HepG2 (cell line): ENCODE measurements around the gene RASSF7. TPM values are rescaled to one million over a fixed set of nuclear protein-coding genes. Genes with fewer than 3 reads are reported as not detected.
A peak's percentile ranks its signal among the peaks of the same experiment; 100 is the strongest.

ENCODE experiments used
- CEBPZ ChIP-seq: IDR thresholded peaks from 2 replicates; pipeline ENCODE4 v1.6.1; 2012; ENCODE audit warnings: low read length, improper control_type of control experiment
- ELF1 ChIP-seq: sonication (generic); formaldehyde crosslinking; IDR thresholded peaks from 2 replicates; pipeline ENCODE4 v1.4.0; 2020; ENCODE audit warnings: missing genetic modification reagents
- FOSL2 ChIP-seq: sonication (generic); formaldehyde crosslinking; IDR thresholded peaks from 2 replicates; pipeline ENCODE4 v1.4.0; 2020; ENCODE audit warnings: missing genetic modification reagents
- FOXC1 ChIP-seq: sonication (generic); formaldehyde crosslinking; IDR thresholded peaks from 2 replicates; pipeline ENCODE4 v1.8.0; 2022; ENCODE audit warnings: mild to moderate bottlenecking, missing genetic modification reagents, borderline replicate concordance
- HDAC1 ChIP-seq: sonication (generic); formaldehyde crosslinking; IDR thresholded peaks from 2 replicates; pipeline ENCODE4 v1.5.1; 2020; ENCODE audit warnings: mild to moderate bottlenecking, missing genetic modification reagents
- HNRNPLL ChIP-seq: fragments of 200-400 bp; formaldehyde crosslinking; IDR thresholded peaks from 2 replicates; pipeline ENCODE4 v1.6.1; 2017; ENCODE audit warnings: mild to moderate bottlenecking, low read depth, low read length; ENCODE audit not compliant: poor library complexity, severe bottlenecking
- IKZF5 ChIP-seq: IDR thresholded peaks from 2 replicates; pipeline ENCODE4 v1.6.1; 2018; ENCODE audit warnings: missing genetic modification reagents, mild to moderate bottlenecking, missing compliant biosample characterization
- MIER2 ChIP-seq: IDR thresholded peaks from 2 replicates; pipeline ENCODE4 v1.6.1; 2016; ENCODE audit warnings: missing biosample characterization, missing genetic modification reagents
- PCBP2 ChIP-seq: fragments of 200-400 bp; formaldehyde crosslinking; optimal IDR thresholded peaks from 2 replicates; pipeline ENCODE3; 2018; ENCODE audit warnings: low read length, low read depth; ENCODE audit not compliant: poor library complexity, severe bottlenecking
- RERE ChIP-seq: IDR thresholded peaks from 2 replicates; pipeline ENCODE4 v1.6.1; 2016; ENCODE audit warnings: low read depth, missing genetic modification reagents, missing compliant biosample characterization
- RXRA ChIP-seq: sonication (generic); formaldehyde crosslinking; IDR thresholded peaks from 2 replicates; pipeline ENCODE4 v1.5.1; 2020; ENCODE audit warnings: missing genetic modification reagents
- SRSF4 ChIP-seq: fragments of 200-400 bp; formaldehyde crosslinking; IDR thresholded peaks from one replicate; pipeline ENCODE4 v1.6.1; 2018; ENCODE audit warnings: mild to moderate bottlenecking, low read depth, low read length, moderate library complexity; ENCODE audit not compliant: poor library complexity, severe bottlenecking
- ZBTB3 ChIP-seq: sonication (generic); formaldehyde crosslinking; IDR thresholded peaks from 2 replicates; pipeline ENCODE4 v1.4.0; 2020; ENCODE audit warnings: low read depth, mild to moderate bottlenecking, moderate library complexity, missing genetic modification reagents, borderline replicate concordance
- ZFP90 ChIP-seq: sonication (generic); formaldehyde crosslinking; IDR thresholded peaks from 2 replicates; pipeline ENCODE4 v1.8.0; 2022; ENCODE audit warnings: missing genetic modification reagents, mild to moderate bottlenecking, inconsistent platforms, borderline replicate concordance
- ZKSCAN8 ChIP-seq: IDR thresholded peaks from 2 replicates; pipeline ENCODE4 v1.6.1; 2016; ENCODE audit warnings: borderline replicate concordance, missing genetic modification reagents, missing compliant biosample characterization
- ZNF501 ChIP-seq: sonication (generic); formaldehyde crosslinking; IDR thresholded peaks from 2 replicates; pipeline ENCODE4 v1.5.1; 2020; ENCODE audit warnings: mild to moderate bottlenecking, moderate library complexity, missing genetic modification reagents
- ZNF543 ChIP-seq: sonication (generic); formaldehyde crosslinking; IDR thresholded peaks from 2 replicates; pipeline ENCODE4 v1.4.0; 2020; ENCODE audit warnings: mild to moderate bottlenecking, missing genetic modification reagents
- ZSCAN31 ChIP-seq: sonication (generic); formaldehyde crosslinking; IDR thresholded peaks from 2 replicates; pipeline ENCODE4 v1.5.0; 2020; ENCODE audit warnings: low read depth, mild to moderate bottlenecking, missing genetic modification reagents
- polyA plus RNA-seq, 8 experiments: library from polyadenylated mRNA; depleted of rRNA in 3 of 8; stranded (reverse) in 7 of 8; unstranded in 1 of 8; fragments of >200 nt; fragmentation: Illumina TruSeq in 4 of 8; extraction: Trizol in 4 of 8; gene quantifications; 2 replicates each; pipeline versions ENCODE4 v1.2.1 to v1.2.3, GENCODE V29; 2011 to 2016; ENCODE audit warnings: low read depth in 4 of 8, missing spikeins in 1 of 8, mixed read lengths in 1 of 8; ENCODE audit not compliant: insufficient read depth in 1 of 8
- total RNA-seq, 5 experiments: library from RNA; depleted of rRNA; stranded (reverse); fragments of >200 nt; fragmentation: Illumina TruSeq; extraction: Trizol; gene quantifications; 2 replicates each; pipeline ENCODE4 v1.2.3, GENCODE V29; 2016; ENCODE audit warnings: low read depth in 1 of 5

Gene RASSF7
- total and polyA plus RNA-seq, 2 of the 13 experiments (the other 11 are each of a cell fraction or from before 2014, with no cell fraction given) = 20.2 to 28.6 TPM

DNA sequence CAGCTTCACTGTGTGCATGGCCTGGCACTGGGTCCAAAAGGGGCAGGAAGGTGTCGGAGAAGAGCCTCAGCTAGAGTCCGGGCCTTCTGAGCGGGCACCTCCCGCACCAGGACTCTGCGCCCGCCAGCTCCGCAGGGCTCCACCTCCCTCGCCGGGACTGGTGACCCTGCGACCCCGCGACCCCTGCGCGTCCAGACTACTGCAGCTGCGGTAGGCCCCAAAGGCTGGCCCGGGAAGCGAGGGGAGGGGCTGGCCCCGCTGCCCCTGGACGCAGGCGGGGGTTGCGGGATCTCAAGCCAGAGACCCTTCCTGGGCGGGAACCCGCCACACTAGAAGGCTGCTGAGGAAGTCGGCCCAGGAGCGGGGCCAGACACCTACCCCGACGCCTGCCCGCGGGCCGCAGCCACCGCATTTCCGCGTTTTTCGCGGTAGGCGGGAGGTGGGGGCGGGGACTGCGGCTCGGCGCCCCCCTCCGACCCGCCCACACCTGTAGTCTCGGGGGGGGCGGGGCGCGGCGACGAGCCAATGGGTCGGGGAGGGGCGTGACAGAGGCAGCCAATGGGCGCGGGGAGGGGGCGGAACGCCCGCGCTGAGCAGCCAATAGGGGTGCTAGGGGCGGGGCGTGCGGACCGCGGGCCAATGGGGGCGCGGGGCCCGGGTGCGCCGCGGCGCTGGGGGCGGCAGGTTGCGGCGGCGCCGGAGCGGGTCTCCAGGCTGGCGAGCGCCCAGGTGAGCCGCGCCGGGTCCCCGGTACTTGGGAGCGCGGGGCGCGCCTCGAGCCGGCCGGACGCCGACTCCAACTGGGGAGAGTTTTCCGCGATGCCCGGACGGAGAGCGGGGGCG is at the start of gene RASSF7, which contains the start of gene LMNTD2 (continued):
- TF ChIP-seq ELF1 (CRISPR knock-in tag) = peak; percentile 91
- no peak for TF ChIP-seq SRSF4
- TF ChIP-seq CEBPZ = no peak
- TF ChIP-seq ZBTB3 (CRISPR knock-in tag) = no peak
- TF ChIP-seq RXRA = peak; percentile 81
- peak; percentile 70 for TF ChIP-seq IKZF5 (CRISPR knock-in tag)
- TF ChIP-seq MIER2 (CRISPR knock-in tag) = no peak; the same call in 1 of the 2 replicates
- peak; percentile 63 for TF ChIP-seq ZSCAN31 (CRISPR knock-in tag)
- peak; percentile 81 for TF ChIP-seq HDAC1
- no peak for TF ChIP-seq PCBP2
- peak; percentile 87 for TF ChIP-seq HNRNPLL
- peak; percentile 39; the same call in 1 of the 2 replicates for TF ChIP-seq ZKSCAN8 (CRISPR knock-in tag)
- peak; percentile 67; the same call in 1 of the 2 replicates for TF ChIP-seq FOXC1 (CRISPR knock-in tag)
- TF ChIP-seq ZNF501 = peak; percentile 86; the same call in 1 of the 2 replicates
- 0 out of 2 replicates have a peak, but pooled peaks have one; percentile 12 for TF ChIP-seq FOSL2 (CRISPR knock-in tag)
- TF ChIP-seq ZFP90 (CRISPR knock-in tag) = 0 out of 2 replicates have a peak, but pooled peaks have one; percentile 50
- 0 out of 2 replicates have a peak, but pooled peaks have one; percentile 22 for TF ChIP-seq ZNF543 (CRISPR knock-in tag)
- 0 out of 2 replicates have a peak, but pooled peaks have one; percentile 19 for TF ChIP-seq RERE (CRISPR knock-in tag)
